ENCODE data around the gene WBP4.

The WBP4 gene

DNA sequence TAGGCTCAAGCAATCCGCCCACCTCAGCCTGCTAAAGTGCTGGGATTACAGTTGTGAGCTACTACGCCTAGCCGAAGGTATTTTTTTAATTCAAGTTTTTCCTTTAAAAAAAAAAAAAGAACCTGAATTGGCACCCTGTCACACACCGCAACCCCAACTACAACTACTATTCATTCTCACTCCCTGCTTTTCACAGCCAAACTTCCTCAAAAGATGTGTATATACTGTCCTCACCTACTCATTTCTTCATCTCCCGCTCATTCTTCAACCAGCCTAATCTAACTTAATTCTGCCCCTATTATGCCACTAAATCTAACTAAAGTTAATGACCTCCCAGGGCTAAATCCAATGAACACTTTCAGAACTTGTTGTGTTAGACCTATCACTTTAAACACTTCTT, 12.7 kb upstream of the WBP4 start:
- DNase-seq (ENCODE audit: low spot score): no peak

DNA sequence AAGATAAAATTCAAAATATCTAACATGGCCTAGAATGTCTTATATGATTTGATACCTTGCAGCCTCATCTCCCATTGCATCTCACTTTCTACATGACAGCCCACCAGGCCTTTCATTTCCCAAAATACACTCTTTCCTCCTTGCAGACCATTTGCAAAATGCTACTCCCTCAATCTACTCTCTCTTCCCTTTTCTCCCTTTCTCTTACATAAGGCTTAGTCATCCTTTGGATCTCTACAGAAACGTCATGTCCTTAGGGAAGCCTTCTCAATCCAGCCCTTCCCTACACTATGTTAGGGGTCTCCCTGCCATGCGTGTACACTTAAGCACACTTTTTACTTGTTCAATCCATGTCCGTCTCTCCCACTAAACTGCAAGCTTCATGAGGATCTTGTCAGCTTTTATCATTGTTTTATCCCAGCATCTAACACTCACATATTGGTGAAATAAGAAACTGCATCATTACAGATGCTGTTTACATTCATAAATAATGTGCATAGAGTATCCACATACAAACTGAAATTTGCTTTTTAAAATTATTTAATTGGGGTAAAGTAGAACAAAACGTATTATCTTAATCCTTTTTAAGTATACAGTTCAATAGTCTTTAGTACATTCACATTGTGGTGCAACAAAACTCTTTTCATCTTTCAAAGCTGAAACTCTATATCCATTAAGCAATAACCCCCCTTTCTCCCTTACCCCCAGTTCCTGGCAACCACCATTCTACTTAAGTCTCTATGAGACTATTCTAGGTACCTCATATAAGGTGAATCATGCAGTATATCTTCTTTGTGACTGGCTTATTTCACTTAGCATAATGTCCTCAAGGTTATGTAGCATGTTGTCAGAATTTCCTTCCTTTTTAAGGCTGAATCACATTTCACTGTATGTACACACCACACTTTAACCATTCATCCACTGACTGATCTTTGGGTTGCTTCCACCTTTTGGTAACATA, 11.5 kb upstream of the WBP4 start:
- DNase-seq (ENCODE audit: low spot score): no peak

DNA sequence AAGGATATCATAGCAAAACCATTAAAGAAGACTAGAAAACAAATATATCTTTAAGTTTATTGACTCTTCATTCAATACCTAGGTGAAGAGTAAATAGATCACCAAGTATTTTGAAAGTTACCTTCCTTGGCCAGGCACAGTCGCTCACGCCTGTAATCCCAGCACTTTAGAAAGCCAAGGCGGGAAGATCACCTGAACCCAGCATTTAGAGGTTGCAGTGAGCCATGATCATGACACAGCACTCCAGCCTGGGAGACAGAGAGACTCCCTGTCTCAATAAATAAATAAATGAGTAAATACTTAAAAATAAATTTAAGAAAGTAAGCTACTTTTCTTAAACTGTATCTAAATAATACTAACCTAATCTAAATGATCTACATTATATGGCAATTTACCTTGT, 8.9 kb upstream of the WBP4 start:
- DNase-seq (ENCODE audit: low spot score): no peak

DNA sequence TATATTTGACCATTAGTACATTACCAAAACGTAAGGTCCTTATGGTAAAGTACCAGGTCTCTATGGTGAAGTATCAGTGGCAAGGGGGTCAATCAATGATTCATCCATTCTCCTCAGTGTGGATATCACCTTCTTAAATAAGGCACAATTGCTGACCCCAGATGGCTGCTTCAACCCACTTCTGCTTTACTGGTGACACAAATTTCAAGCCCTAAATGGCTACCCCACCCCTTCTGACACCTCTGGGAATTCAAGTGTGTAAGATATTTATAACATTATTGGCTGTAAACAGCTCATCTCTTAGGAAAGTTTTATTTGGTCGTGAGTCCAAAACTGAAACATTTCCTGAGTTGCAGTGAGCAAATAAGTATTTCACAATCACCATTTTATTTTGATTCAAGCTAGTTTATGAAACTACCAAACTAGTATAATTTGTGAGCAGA, 7.9 kb upstream of the WBP4 start:
- DNase-seq (ENCODE audit: low spot score): no peak

DNA sequence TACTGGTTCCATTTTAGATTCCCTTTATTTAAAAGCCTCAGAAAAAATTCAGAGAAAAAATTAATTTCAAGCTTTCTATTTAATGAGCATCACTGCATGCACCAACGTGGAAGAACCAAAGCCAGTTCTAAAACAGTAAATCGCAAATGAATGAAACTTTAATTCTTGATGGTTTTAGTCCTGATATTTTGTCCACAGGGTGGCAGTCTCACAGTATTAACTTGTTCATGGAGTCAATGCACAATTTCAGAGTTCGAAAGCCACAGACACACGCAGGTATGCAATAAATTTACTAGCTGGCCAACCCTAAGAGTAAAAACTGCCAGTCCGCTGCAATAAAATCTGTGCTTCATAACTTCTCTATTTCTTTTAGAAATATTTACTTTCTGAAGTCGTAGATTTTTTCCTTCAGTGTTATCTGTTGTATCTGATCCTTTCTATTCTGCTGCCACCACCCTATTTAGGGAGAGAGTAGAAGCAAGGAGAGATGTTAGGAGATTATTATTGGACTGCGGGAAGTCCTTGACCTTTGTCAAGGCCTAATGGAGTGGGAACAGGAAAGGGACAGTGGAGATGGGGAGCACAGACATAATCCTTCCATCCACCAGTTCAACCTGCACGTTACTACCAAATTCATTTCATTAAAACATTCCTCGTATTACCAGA, 7.0 kb upstream of the WBP4 start:
- DNase-seq (ENCODE audit: low spot score): peak; percentile 77

DNA sequence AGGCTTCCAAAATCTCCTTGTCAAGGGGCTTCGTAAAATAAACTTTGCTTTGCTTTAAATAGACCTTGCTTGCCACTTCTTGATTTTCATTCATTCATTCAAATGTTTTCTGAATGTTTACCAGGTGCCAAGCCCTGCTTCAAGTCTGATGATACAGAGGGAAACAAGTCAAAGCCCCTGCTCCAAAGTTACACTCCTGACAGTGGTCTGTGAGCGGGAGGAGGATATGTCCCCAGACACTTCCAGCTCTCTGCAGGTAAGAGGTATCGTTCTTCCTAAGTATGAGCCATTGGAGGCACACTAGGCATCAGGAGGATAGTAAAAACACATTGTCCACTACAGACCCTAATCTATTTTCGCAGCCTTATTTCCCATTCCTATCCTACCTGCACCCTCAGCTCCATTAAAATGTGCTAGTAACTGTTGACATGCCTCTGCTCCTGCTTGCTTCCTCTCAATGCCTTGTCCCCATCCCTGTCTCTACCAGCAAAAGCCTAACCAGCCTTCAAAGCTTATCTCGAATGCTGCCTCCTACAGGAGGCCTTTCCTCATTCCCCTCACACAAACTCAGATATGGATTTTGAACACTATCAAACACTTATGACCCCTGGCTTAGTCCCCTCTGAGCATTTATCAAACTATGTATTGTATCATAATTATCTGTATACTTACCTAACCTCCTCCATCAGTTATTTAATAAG, 6.2 kb upstream of the WBP4 start:
- peak; percentile 46 for DNase-seq (ENCODE audit: low spot score)

DNA sequence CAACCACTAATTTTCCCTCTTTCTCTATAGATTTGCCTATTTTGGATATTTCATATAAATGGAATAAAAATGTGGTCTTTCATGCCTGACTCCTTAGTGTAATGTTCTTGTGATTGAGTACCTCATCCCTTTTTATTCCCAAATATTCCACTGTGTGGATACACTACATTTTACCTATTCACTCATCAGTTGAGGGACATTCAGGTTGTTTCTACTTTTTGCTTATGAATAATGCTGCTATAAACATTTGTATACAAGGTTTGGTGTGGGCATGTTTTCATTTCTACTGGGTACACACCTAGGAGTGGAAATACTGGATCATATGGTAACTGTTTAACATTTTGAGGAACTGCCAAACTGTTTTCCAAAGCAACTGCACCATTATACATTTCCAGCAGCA, 5.1 kb upstream of the WBP4 start:
- no peak for DNase-seq (ENCODE audit: low spot score)

DNA sequence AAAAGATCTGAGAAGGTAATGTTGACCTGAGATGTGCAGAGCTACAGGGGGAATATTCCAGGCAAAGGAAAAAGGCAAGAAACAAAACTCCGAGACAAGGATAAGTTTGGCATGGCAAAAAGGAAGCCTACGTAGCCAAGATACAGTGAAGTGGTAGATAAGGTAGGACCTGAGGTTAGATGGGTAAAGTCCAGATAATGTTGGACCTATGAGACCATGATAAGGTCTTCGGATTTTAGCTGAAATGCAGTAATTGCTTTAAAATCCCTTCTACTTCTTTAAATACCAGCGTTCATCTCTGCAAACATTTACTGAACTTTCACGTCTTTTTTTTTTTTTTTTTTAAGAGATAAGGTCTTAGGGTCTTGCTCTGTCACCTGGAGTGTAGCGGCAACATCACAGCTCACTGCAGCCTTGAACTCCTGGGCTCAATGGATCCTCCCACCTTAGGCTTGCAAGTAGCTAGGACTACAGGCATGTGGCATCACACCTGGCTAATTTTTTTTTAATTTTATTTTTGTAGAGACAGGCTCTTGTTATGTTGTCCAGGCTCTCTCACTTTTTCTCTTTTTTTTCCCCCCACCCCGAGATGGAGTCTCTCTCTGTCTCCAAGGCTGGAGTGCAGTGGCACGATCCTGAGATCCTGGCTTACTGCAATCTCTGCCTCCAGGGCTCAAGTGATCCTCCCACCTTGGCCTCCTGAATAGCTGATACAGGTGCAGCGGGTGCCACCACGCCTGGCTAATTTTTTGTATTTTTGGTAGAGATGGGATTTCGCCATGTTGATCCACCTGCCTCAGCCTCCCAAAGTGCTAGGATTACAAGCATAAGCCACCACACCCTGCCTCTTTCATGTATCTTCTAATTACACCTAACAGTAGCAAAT, 4.2 kb upstream of the WBP4 start:
- DNase-seq (ENCODE audit: low spot score): no peak

DNA sequence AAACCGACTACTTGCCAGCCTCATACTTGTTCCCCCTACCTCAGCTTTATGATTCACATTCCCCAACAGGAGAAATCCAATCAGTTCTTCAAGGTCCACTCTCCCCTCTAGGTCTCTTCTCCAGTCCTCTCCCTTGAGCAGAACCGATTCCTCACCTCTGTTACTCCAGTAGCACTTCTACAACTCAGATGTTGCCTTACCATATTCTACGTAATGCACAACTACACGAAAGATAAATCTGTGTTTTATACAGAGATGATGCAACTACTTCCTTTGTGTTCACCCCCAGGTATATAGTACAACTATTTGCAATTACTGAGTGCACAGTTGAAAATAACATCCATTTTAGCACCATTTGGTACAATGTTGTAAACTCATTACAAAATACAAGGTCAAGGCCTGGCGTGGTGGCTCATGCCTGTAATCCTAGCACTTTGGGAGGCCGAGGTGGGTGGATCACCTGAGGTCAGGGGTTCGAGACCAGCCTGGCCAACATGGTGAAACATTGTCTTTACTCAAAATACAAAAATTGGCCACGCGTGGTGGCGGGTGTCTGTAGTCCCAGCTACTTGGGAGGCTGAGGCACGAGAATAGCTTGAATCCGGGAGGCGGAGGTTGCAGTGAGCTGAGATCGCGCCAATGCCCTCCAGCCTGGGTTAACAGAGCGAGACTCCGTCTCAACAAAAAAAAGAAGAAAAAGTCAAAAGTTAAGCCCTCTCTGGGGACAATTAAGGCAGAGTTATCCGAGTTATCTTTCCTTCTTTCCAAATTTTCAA, 2.8 kb upstream of the WBP4 start:
- no peak for DNase-seq (ENCODE audit: low spot score)

DNA sequence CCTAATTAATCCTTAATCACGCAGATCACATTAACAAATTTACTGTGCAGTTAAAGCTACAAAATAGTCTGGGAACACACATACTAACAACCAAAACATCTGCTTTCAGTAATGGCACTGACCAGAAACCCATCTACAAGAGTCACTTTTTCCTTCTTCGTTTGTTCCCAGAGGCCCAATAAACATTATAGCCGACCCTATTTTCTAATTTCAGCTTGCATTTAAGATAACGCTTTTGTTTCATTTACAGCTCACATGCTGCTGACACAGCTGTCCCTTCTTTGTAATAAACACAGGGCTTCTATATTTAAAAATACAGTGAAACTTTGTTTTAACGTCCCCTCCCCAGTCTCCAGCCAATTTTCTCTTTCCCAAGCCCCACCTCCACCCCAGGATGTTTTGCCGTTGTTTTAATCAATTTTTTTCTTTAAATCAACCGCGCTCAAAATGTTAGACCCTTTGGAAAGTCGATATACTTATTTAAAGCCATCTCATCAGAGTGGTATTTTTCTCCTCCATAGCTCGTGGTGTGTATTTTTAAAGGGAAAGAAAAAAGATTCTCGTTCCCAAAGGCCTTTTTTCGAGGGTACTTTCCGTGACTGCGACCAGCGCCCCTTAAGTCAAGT, 1.7 kb upstream of the WBP4 start:
- peak; percentile 38 for DNase-seq (ENCODE audit: low spot score)

DNA sequence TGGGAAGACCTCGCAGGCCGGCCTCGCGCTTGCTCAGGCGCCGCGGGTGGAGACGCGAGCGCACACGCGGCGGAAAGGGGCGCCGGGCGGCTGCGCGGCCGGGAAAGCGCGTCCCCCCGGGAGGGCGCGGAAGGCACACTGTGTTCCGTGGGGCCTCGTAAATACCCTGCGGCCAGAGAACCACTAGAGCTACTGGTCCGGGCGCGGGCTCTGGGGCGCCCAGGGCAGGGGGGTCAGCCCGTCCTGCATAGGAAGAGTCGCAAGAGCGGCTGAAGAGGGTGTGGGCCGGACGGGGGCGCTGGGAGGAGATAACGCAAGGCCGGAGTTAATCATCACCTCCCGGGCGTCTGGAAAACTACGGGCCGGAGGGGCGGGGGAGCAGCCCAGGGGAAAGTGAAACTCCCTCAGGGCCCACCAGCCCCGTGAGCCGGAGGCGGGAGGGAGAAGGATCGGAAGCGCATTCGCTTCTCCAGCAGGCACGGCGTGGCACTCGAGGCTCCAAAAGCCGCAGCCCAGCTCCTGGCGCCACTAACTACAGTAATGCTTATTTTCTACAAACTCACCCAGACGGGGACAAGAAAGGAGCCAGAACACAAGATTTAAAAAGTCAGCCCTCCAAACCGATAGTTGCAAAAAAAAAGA, 1.1 kb upstream of the WBP4 start:
- peak; percentile 83 for DNase-seq (ENCODE audit: low spot score)

DNA sequence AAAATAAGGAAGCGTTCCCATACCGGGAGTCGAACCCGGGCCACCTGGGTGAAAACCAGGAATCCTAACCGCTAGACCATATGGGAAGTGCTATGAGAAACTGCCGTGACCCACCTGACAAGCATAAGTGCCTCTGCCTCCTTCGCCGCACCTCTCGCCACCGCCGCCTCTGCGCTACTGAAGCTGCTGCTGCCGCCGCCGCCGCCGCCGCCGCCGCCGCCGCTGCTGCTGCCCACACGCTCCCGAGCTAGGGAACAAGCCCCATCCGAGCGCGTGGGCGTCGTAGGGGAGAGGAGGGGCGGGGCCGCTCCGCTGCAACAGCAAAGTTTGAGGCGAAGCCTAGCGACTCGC, 610 bp upstream of the WBP4 start:
- peak; percentile 89 for DNase-seq (ENCODE audit: low spot score)

DNA sequence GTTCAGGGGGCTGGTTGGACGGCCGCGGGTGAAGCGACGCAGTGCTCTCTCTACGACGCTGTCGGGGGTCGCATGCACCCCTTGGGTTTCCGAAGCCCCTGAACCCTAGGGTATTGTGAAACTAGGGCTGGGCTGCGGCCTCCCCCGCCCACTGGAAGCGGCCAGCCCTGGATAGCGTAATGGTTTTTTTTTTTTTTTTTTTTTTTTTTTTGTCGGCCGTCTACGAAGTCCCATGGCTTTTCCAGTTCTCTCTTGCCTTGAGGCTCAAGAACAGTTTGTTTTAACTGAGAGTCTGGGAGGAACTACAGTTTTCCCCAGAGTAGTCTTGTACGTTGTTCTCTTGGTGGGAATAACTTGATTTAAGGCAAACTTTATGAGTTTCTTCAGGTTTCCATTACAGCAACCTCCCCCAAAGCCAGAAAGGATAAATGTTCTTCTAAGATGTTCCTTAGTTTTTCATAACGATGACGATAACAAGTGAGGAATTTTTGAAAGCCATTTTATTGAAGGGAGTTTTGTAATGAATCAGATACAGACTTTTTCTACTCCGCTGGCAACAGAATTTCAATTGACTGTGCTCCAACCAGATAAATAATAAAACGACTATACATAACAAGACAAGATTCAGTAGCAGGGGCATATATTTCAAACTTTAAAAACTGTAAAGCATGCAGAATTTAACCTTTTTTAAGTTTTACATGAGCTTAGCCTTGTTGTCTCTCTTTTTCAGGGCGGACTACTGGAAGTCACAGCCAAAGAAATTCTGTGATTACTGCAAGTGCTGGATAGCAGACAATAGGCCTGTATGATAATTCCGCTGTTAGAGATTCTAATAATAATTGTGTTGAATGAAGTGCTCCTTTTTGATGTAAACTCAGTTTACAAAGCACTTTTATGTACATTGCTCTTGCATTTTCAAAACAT, 867 bp downstream of the WBP4 start:
- peak; percentile 68 for DNase-seq (ENCODE audit: low spot score)

DNA sequence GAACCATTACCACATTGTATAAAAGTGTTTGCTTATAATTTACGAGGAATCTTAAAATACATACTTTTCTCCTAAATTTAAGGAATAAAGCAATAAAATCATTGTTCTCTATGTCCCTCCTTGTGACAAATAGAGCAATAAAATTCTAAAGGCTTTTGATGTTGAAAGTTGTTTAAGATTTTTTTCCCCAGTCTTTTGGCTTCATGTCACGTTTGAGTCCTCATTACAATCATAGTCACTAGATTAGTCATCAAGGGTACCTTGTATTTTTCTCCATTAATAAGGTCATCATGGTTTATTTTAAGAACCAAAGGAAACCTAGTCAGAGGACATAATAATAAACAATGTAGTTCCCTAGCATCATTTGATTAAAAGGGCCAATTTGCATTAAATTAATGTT, 3.2 kb downstream of the WBP4 start:
- DNase-seq (ENCODE audit: low spot score): no peak

DNA sequence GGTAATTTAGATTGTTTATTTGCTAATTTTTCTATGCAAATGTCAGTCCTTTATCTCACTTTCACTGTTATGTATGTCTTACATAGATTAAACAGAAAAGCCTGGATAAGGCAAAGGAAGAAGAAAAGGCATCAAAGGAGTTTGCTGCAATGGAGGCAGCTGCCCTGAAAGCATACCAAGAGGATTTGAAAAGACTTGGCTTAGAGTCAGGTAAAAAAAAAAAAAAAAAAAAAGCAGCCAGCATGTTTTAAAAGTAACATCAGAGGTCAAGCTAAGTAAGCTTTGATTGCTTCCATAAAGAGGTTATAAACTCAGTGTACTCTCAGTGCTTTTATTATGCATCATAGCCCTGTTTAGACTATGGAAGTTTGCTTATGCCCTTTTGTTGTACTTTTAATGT, 3.8 kb downstream of the WBP4 start:
- DNase-seq (ENCODE audit: low spot score): peak; percentile 41

DNA sequence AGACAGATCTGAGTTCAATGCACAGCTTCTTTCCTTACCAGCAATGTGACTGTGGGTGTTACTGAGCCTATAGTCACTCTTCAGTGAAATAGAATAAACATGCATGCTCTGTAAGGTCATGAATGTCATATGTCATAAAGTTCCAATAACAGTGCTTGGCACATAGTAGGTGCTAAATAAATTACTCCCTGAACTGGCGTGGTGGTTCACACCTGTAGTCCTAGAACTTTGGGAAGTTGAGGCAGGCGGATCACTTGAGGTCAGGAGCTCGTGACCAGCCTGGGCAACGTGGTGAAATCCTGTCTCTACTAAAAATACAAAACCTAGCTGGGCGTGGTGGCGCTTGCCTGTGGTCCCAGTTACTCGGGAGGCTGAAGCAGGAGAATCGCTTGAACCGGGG, 13.2 kb downstream of the WBP4 start:
- DNase-seq (ENCODE audit: low spot score): no peak

DNA sequence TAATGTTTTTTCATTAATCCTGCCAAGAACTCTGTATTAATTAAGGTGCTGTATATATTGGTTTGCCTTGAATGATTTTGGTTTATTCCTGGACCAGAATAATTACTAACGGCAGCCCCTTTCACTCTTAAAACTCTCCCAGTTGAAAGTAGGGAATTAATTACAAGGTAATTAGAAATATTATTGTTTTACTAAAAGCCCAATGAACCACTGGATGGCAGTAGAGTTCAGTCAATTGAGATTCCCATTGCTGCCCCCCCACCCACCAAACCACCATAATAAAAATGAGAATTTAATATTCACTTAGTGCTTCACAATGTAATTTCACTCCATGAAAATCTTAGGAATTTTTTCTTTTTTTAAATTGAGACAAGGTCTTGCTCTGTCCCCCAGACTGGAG, 13.7 kb downstream of the WBP4 start:
- DNase-seq (ENCODE audit: low spot score): peak; percentile 60

DNA sequence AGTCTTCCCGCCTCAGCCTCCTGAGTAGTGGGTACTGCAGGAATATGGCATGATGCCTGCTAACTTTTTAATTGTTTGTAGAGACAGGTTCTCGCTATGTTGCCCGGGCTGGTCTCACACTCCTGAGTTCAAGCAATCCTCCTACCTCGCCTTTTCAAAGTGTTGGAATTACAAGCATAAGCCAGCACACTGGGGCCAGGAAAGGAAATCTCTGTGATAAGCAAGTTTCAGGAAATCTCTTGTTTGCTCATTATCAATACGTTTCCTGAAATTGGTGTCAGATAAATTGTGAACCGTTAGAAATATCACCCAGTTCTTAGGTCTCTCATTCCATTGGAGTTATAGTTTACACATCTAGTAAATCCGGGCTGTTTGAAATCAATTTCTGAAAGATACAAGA, 14.2 kb downstream of the WBP4 start:
- no peak for DNase-seq (ENCODE audit: low spot score)

DNA sequence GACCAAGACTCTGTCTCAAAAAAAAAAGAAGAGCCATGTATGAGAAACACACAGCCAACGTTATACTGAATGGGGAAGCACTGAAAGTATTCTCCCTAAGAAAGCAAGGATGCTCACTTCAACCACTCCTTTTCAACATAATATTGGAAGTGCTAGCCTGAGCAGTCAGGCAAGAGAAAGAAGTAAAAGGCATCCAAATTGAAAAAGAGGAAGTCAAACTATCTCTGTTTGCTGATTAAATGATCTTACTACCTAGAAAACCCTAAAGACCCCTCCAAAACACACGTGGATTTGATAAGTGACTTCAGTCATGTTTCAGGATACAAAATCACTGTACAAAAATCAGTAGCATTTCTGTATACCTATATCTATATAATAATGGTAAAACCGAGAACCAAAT, 16.2 kb downstream of the WBP4 start:
- DNase-seq (ENCODE audit: low spot score): no peak

Data from hematopoietic multipotent progenitor cell treated with erythropoietin and hydrocortisone succinate and interleukin-3 and kit ligand, for 15 days (in vitro differentiated cells).